GM23338 (cell line): ENCODE results near the gene RAB4A. TPM values are rescaled to one million over a fixed set of nuclear protein-coding genes. Genes with fewer than 3 reads are reported as not detected.
A peak's percentile ranks its signal among the peaks of the same experiment; 100 is the strongest.

Experiments
- ATAC-seq: fragments of 200-7000 bp; cut with Tn5 transposase; 3 replicates; pipeline ENCODE4 v1.9.1; 2020
- DNase-seq: peaks from one replicate; pipeline ENCODE4 v3.0.0-alpha.2; 2015; ENCODE audit warnings: low spot score
- H2AFZ ChIP-seq: fragments of 200-600 bp; sonication (generic); 2 replicates; pipeline ENCODE4 v1.8.0; 2016; ENCODE audit warnings: antibody characterized with exemption, mild to moderate bottlenecking, moderate library complexity
- H3F3A ChIP-seq: fragments of 200-600 bp; sonication (generic); replicated peaks from 2 replicates; pipeline ENCODE4 v1.8.0; 2017; ENCODE audit warnings: antibody characterized with exemption, mixed run types, low read depth
- H3K27ac ChIP-seq: fragments of 200-600 bp; sonication (generic); 2 replicates; pipeline ENCODE4 v1.6.1; 2016; ENCODE audit warnings: low read depth
- H3K27me3 ChIP-seq: fragments of 200-600 bp; sonication (generic); 2 replicates; pipeline ENCODE4 v1.8.0; 2016; ENCODE audit warnings: mild to moderate bottlenecking, mixed run types, moderate library complexity; ENCODE audit not compliant: insufficient read depth
- H3K36me3 ChIP-seq: fragments of 200-600 bp; sonication (generic); 2 replicates; pipeline ENCODE4 v1.8.0; 2016; ENCODE audit warnings: mild to moderate bottlenecking; ENCODE audit not compliant: insufficient read depth
- H3K4me1 ChIP-seq: fragments of 200-600 bp; sonication (generic); 2 replicates; pipeline ENCODE4 v1.8.0; 2016; ENCODE audit warnings: mild to moderate bottlenecking, moderate library complexity; ENCODE audit not compliant: insufficient read depth
- H3K4me2 ChIP-seq: fragments of 200-600 bp; sonication (generic); 2 replicates; pipeline ENCODE4 v1.7.1; 2017; ENCODE audit warnings: mixed run types
- H3K4me3 ChIP-seq: fragments of 200-600 bp; sonication (generic); 2 replicates; pipeline ENCODE4 v1.6.1; 2016; ENCODE audit warnings: mixed run types
- H3K79me2 ChIP-seq: fragments of 200-600 bp; sonication (generic); replicated peaks from 2 replicates; pipeline ENCODE4 v1.8.0; 2017; ENCODE audit warnings: mild to moderate bottlenecking; ENCODE audit not compliant: insufficient read depth
- H3K9me2 ChIP-seq: fragments of 200-600 bp; sonication (generic); 2 replicates; pipeline ENCODE4 v1.8.0; 2017; ENCODE audit not compliant: insufficient read depth
- H4K20me1 ChIP-seq: fragments of 200-600 bp; sonication (generic); replicated peaks from 2 replicates; pipeline ENCODE4 v1.8.0; 2017; ENCODE audit warnings: mild to moderate bottlenecking; ENCODE audit not compliant: insufficient read depth
- H3K27ac Mint-ChIP-seq: 2 replicates; pipeline ENCODE4 v1.8.0; 2020; ENCODE audit warnings: inconsistent platforms, mild to moderate bottlenecking, moderate library complexity, mixed read lengths
- H3K27me3 Mint-ChIP-seq: 3 replicates; pipeline ENCODE4 v1.8.0; 2022; ENCODE audit warnings: low read depth, mild to moderate bottlenecking, moderate library complexity, mixed read lengths, inconsistent platforms; ENCODE audit not compliant: insufficient read depth, poor library complexity
- H3K36me3 Mint-ChIP-seq: 3 replicates; pipeline ENCODE4 v1.8.0; 2021; ENCODE audit warnings: low read depth, mild to moderate bottlenecking, inconsistent platforms, moderate library complexity, mixed read lengths
- H3K4me1 Mint-ChIP-seq: 3 replicates; pipeline ENCODE4 v1.8.0; 2020; ENCODE audit warnings: mild to moderate bottlenecking, inconsistent platforms, mixed read lengths
- H3K4me3 Mint-ChIP-seq: 3 replicates; pipeline ENCODE4 v1.8.0; 2021; ENCODE audit warnings: moderate library complexity, mild to moderate bottlenecking, inconsistent platforms, mixed read lengths
- H3K9me3 Mint-ChIP-seq: 3 replicates; pipeline ENCODE4 v1.8.0; 2020; ENCODE audit warnings: moderate library complexity, mild to moderate bottlenecking, inconsistent platforms, mixed read lengths
- CREB1 ChIP-seq: fragments of 250-450 bp; sonication (Bioruptor Pico); IDR thresholded peaks from 2 replicates; pipeline ENCODE4 v1.5.0; 2020; ENCODE audit warnings: low read depth, mild to moderate bottlenecking, moderate library complexity
- CTCF ChIP-seq, 2 experiments: fragments of 200-600 bp in 1 of 2; sonication (generic) in 1 of 2; conservative IDR thresholded peaks; 2 replicates each; pipeline versions ENCODE4 v1.5.1 to v1.6.1; 2016 to 2017; ENCODE audit warnings: antibody characterized with exemption in 2 of 2, low read depth in 2 of 2, mild to moderate bottlenecking in 2 of 2, moderate library complexity in 1 of 2
- EZH2 ChIP-seq: fragments of 200-600 bp; sonication (generic); IDR thresholded peaks from one replicate; pipeline ENCODE4 v1.8.0; 2017; ENCODE audit warnings: antibody characterized with exemption, mild to moderate bottlenecking, low read depth; ENCODE audit not compliant: unreplicated experiment
- POLR2AphosphoS5 ChIP-seq: IDR thresholded peaks from 2 replicates; pipeline ENCODE4 v1.6.1; 2016; ENCODE audit warnings: antibody characterized with exemption, low read depth
- STAT1 ChIP-seq: IDR thresholded peaks from one replicate; pipeline ENCODE4 v1.6.1; 2016; ENCODE audit warnings: antibody characterized with exemption; ENCODE audit not compliant: unreplicated experiment
- ZNF331 ChIP-seq: fragments of 250-450 bp; sonication (Bioruptor Pico); IDR thresholded peaks from 2 replicates; pipeline ENCODE4 v1.5.0; 2020; ENCODE audit warnings: low read depth, mild to moderate bottlenecking, moderate library complexity
- polyA plus RNA-seq: library from polyadenylated mRNA; unstranded; fragments of >200 nt; fragmentation: Nextera tagmentation; extraction: Ambion mirVana; gene quantifications from 2 replicates; pipeline ENCODE4 v1.2.1, GENCODE V29; 2016
- total RNA-seq: library from RNA; depleted of rRNA; stranded (reverse); fragments of >200 nt; shearing (Covaris generic); gene quantifications from 2 replicates; pipeline ENCODE4 v1.2.3, GENCODE V29; 2014
- TF ChIP-seq, protein P1 (sequence below): IDR thresholded peaks from one replicate; pipeline ENCODE4 v1.6.1; 2018; ENCODE audit warnings: antibody characterized with exemption; ENCODE audit not compliant: unreplicated experiment
- TF ChIP-seq, protein P2 (sequence below): IDR thresholded peaks from 2 replicates; pipeline ENCODE4 v1.6.1; 2016; ENCODE audit warnings: antibody characterized with exemption

Gene RAB4A
- total and polyA plus RNA-seq, 2 experiments from 2014 or later: 37.5 to 50.8 TPM

- TF ChIP-seq, protein P1, sequence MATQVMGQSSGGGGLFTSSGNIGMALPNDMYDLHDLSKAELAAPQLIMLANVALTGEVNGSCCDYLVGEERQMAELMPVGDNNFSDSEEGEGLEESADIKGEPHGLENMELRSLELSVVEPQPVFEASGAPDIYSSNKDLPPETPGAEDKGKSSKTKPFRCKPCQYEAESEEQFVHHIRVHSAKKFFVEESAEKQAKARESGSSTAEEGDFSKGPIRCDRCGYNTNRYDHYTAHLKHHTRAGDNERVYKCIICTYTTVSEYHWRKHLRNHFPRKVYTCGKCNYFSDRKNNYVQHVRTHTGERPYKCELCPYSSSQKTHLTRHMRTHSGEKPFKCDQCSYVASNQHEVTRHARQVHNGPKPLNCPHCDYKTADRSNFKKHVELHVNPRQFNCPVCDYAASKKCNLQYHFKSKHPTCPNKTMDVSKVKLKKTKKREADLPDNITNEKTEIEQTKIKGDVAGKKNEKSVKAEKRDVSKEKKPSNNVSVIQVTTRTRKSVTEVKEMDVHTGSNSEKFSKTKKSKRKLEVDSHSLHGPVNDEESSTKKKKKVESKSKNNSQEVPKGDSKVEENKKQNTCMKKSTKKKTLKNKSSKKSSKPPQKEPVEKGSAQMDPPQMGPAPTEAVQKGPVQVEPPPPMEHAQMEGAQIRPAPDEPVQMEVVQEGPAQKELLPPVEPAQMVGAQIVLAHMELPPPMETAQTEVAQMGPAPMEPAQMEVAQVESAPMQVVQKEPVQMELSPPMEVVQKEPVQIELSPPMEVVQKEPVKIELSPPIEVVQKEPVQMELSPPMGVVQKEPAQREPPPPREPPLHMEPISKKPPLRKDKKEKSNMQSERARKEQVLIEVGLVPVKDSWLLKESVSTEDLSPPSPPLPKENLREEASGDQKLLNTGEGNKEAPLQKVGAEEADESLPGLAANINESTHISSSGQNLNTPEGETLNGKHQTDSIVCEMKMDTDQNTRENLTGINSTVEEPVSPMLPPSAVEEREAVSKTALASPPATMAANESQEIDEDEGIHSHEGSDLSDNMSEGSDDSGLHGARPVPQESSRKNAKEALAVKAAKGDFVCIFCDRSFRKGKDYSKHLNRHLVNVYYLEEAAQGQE: no peak
- TF ChIP-seq, protein P2, sequence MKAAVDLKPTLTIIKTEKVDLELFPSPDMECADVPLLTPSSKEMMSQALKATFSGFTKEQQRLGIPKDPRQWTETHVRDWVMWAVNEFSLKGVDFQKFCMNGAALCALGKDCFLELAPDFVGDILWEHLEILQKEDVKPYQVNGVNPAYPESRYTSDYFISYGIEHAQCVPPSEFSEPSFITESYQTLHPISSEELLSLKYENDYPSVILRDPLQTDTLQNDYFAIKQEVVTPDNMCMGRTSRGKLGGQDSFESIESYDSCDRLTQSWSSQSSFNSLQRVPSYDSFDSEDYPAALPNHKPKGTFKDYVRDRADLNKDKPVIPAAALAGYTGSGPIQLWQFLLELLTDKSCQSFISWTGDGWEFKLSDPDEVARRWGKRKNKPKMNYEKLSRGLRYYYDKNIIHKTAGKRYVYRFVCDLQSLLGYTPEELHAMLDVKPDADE: no peak
Measured at GRCh38 chr1:229251185-229251584, 19.7 kb upstream of the RAB4A start (continued).

GRCh38 chr1:229252228-229252984 is 18.5 kb upstream of the RAB4A start:
- no peaks in the 10 kb centered on the region for H4K20me1 ChIP-seq
- Mint-ChIP-seq H3K9me3 (no peaks in the 10 kb centered on the region), H3K27me3 (peaks cover 2% of the 10 kb centered on the region), H3K36me3 (no peaks in the 10 kb centered on the region), H3K4me3 (no peak overlapping the region), H3K27ac (peak overlapping the region; percentile 6; the same call in 1 of the 2 replicates), H3K4me1 (peaks cover 40% of the 10 kb centered on the region)
- H3K4me3 ChIP-seq: no peak overlapping the region
- ATAC-seq: no peak
- peaks cover 8% of the 10 kb centered on the region; the same call in 1 of the 2 replicates for H3K9me2 ChIP-seq
- no peak for TF ChIP-seq CTCF (conservative IDR thresholded peaks at IDR 0.05; ENCODE audit: low read depth in 2 of 2)
- no peak for TF ChIP-seq ZNF331
- no peak for TF ChIP-seq EZH2
- TF ChIP-seq POLR2AphosphoS5: no peak
- no peak for TF ChIP-seq CREB1
- TF ChIP-seq STAT1: no peak
- peak overlapping the region; percentile 53 for H3K4me2 ChIP-seq
- no peaks in the 10 kb centered on the region for H3K27me3 ChIP-seq
- no peaks in the 10 kb centered on the region for H3K36me3 ChIP-seq
- H2AFZ ChIP-seq: peak overlapping the region; percentile 5
- H3F3A ChIP-seq: no peaks in the 10 kb centered on the region
- peak overlapping the region; percentile 2; the same call in 1 of the 2 replicates for H3K27ac ChIP-seq
- H3K4me1 ChIP-seq: peaks cover 28% of the 10 kb centered on the region
- no peak for DNase-seq
- no peaks in the 10 kb centered on the region for H3K79me2 ChIP-seq
